Measurements from ENCODE around the gene KIN. TPM values are rescaled to one million over a fixed set of nuclear protein-coding genes. Genes with fewer than 3 reads are reported as not detected.
"Not testable (repeated sequence)": the region's sequence is repeated elsewhere in the genome, so short reads cannot be mapped to it uniquely, and the experiment has no call there.

The KIN gene
- total RNA-seq, 1 experiment from 2014 or later: 27.9 TPM

GRCh38 chr10:7715515-7715914, 72.3 kb downstream of the KIN start:
- TF ChIP-seq, protein P1, sequence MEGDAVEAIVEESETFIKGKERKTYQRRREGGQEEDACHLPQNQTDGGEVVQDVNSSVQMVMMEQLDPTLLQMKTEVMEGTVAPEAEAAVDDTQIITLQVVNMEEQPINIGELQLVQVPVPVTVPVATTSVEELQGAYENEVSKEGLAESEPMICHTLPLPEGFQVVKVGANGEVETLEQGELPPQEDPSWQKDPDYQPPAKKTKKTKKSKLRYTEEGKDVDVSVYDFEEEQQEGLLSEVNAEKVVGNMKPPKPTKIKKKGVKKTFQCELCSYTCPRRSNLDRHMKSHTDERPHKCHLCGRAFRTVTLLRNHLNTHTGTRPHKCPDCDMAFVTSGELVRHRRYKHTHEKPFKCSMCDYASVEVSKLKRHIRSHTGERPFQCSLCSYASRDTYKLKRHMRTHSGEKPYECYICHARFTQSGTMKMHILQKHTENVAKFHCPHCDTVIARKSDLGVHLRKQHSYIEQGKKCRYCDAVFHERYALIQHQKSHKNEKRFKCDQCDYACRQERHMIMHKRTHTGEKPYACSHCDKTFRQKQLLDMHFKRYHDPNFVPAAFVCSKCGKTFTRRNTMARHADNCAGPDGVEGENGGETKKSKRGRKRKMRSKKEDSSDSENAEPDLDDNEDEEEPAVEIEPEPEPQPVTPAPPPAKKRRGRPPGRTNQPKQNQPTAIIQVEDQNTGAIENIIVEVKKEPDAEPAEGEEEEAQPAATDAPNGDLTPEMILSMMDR (IDR thresholded peaks at IDR 0.05; ENCODE audit: insufficient read depth in 1 of 2, low read depth in 1 of 2, low read length in 1 of 2, severe bottlenecking in 1 of 2, unreplicated experiment in 1 of 2): no peak
- no peak for DNase-seq
- ChIA-PET POLR2A (no interaction called here), CTCF (no interaction called here)
- Mint-ChIP-seq H3K36me3 (ENCODE audit: insufficient read depth, unreplicated experiment) (peaks cover 5% of the 10 kb centered on the region), H3K27ac (ENCODE audit: unreplicated experiment) (no peak overlapping the region), H3K9me3 (ENCODE audit: unreplicated experiment) (no peaks in the 10 kb centered on the region), H3K4me3 (ENCODE audit: unreplicated experiment) (no peak overlapping the region), H3K4me1 (ENCODE audit: low read depth, unreplicated experiment) (no peaks in the 10 kb centered on the region), H3K27me3 (ENCODE audit: insufficient read depth, unreplicated experiment) (peaks cover 3% of the 10 kb centered on the region)
- Histone ChIP-seq H3K36me3 (ENCODE audit: control insufficient read depth, insufficient read depth, low read length) (no peaks in the 10 kb centered on the region; the same call in 1 of the 2 replicates), H3K4me3 (ENCODE audit: low read depth, low read length) (no peak overlapping the region), H3K27me3 (replicated peaks; ENCODE audit: control insufficient read depth, insufficient read depth, low read length) (no peaks in the 10 kb centered on the region; the same call in 1 of the 2 replicates), H3K4me1 (no peaks in the 10 kb centered on the region), H3K9me3 (no peaks in the 10 kb centered on the region)
- intact Hi-C loops (cut with micrococcal nuclease; ENCODE audit: unreplicated experiment): no loop called here
- BruUV-seq (replicated peaks): no TSS peak

GRCh38 chr10:7711075-7711474, 76.7 kb downstream of the KIN start:
- intact Hi-C loops (cut with micrococcal nuclease; ENCODE audit: unreplicated experiment); BruUV-seq (replicated peaks); H3K36me3 Mint-ChIP-seq (ENCODE audit: insufficient read depth, unreplicated experiment); H3K4me1 ChIP-seq; H3K9me3 ChIP-seq; H3K36me3 ChIP-seq (ENCODE audit: control insufficient read depth, insufficient read depth, low read length); H3K27me3 ChIP-seq (replicated peaks; ENCODE audit: control insufficient read depth, insufficient read depth, low read length); H3K9me3 Mint-ChIP-seq (ENCODE audit: unreplicated experiment); DNase-seq; CTCF ChIA-PET; POLR2A ChIA-PET; H3K4me3 Mint-ChIP-seq (ENCODE audit: unreplicated experiment); H3K27ac Mint-ChIP-seq (ENCODE audit: unreplicated experiment); H3K27me3 Mint-ChIP-seq (ENCODE audit: insufficient read depth, unreplicated experiment); H3K4me3 ChIP-seq (ENCODE audit: low read depth, low read length): not testable (repeated sequence)
- H3K4me1 Mint-ChIP-seq (ENCODE audit: low read depth, unreplicated experiment): peaks cover 11% of the 10 kb centered on the region

- H3K9me3 ChIP-seq: no peaks in the 10 kb centered on the region
- intact Hi-C loops (cut with micrococcal nuclease; ENCODE audit: unreplicated experiment): no loop called here
- no peak overlapping the region for H3K4me3 ChIP-seq (ENCODE audit: low read depth, low read length)
- TF ChIP-seq, protein P1 (IDR thresholded peaks at IDR 0.05; ENCODE audit: insufficient read depth in 1 of 2, low read depth in 1 of 2, low read length in 1 of 2, severe bottlenecking in 1 of 2, unreplicated experiment in 1 of 2): no peak
- DNase-seq: no peak
- peaks cover 11% of the 10 kb centered on the region for H3K4me1 Mint-ChIP-seq (ENCODE audit: low read depth, unreplicated experiment)
- CTCF ChIA-PET: interaction anchor here (1.1 kb wide), 1 partner anchor 185 kb away, joined by 3 read pairs; no protein-coding TSS in a partner anchor
- H3K4me1 ChIP-seq: peaks cover 7% of the 10 kb centered on the region; the same call in 1 of the 2 replicates
- H3K36me3 Mint-ChIP-seq (ENCODE audit: insufficient read depth, unreplicated experiment): peaks cover 5% of the 10 kb centered on the region
- H3K27me3 ChIP-seq (replicated peaks; ENCODE audit: control insufficient read depth, insufficient read depth, low read length): no peaks in the 10 kb centered on the region
- no peaks in the 10 kb centered on the region; the same call in 1 of the 2 replicates for H3K36me3 ChIP-seq (ENCODE audit: control insufficient read depth, insufficient read depth, low read length)
- POLR2A ChIA-PET: no interaction called here
- H3K9me3 Mint-ChIP-seq (ENCODE audit: unreplicated experiment): no peaks in the 10 kb centered on the region
- no peak overlapping the region for H3K27ac Mint-ChIP-seq (ENCODE audit: unreplicated experiment)
- no TSS peak for BruUV-seq (replicated peaks)
- no peaks in the 10 kb centered on the region for H3K27me3 Mint-ChIP-seq (ENCODE audit: insufficient read depth, unreplicated experiment)
- H3K4me3 Mint-ChIP-seq (ENCODE audit: unreplicated experiment): no peak overlapping the region
These were observed 77.3 kb downstream of the KIN start for GRCh38 chr10:7710446-7710845.

DNA sequence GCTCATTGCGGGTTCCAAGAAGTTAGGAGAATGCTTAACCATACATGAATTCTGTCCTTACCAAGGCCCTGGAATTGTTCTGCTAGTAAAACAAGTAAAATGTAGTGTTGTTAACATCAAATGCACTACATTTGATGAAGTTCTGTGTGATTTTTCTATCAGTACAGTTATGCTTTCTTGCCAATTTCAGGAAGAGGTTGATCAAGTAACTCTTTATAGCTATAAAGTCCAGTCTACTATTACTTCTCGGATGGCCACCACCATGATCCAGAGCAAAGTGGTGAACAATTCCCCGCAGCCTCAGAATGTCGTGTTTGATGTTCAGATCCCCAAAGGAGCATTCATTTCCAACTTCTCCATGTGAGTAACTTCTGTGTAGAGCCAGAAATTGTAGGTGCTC, 79.0 kb downstream of the KIN start:
- Mint-ChIP-seq H3K27ac (ENCODE audit: unreplicated experiment) (no peak overlapping the region), H3K9me3 (ENCODE audit: unreplicated experiment) (no peaks in the 10 kb centered on the region), H3K36me3 (ENCODE audit: insufficient read depth, unreplicated experiment) (peaks cover 5% of the 10 kb centered on the region), H3K4me3 (ENCODE audit: unreplicated experiment) (no peak overlapping the region), H3K4me1 (ENCODE audit: low read depth, unreplicated experiment) (peaks cover 11% of the 10 kb centered on the region), H3K27me3 (ENCODE audit: insufficient read depth, unreplicated experiment) (no peaks in the 10 kb centered on the region)
- TF ChIP-seq, protein P1 (IDR thresholded peaks at IDR 0.05; ENCODE audit: insufficient read depth in 1 of 2, low read depth in 1 of 2, low read length in 1 of 2, severe bottlenecking in 1 of 2, unreplicated experiment in 1 of 2): no peak
- no TSS peak for BruUV-seq (replicated peaks)
- peaks cover 7% of the 10 kb centered on the region; the same call in 1 of the 2 replicates for H3K4me1 ChIP-seq
- H3K27me3 ChIP-seq (replicated peaks; ENCODE audit: control insufficient read depth, insufficient read depth, low read length): no peaks in the 10 kb centered on the region
- H3K4me3 ChIP-seq (ENCODE audit: low read depth, low read length): no peak overlapping the region
- no peaks in the 10 kb centered on the region for H3K36me3 ChIP-seq (ENCODE audit: control insufficient read depth, insufficient read depth, low read length)
- DNase-seq: no peak
- H3K9me3 ChIP-seq: no peaks in the 10 kb centered on the region
- POLR2A ChIA-PET: no interaction called here
- CTCF ChIA-PET: no interaction called here
- intact Hi-C loops (cut with micrococcal nuclease; ENCODE audit: unreplicated experiment): no loop called here

Measured in Caco-2 (cell line).